ENCODE measurements around the gene KCNG1. TPM values are rescaled to one million over a fixed set of nuclear protein-coding genes. Genes with fewer than 3 reads are reported as not detected.

The KCNG1 gene
- total and polyA plus RNA-seq, 2 of the 8 experiments (the other 6 are each of a cell fraction or from before 2014, with no cell fraction given): 16.0 to 18.0 TPM

DNA sequence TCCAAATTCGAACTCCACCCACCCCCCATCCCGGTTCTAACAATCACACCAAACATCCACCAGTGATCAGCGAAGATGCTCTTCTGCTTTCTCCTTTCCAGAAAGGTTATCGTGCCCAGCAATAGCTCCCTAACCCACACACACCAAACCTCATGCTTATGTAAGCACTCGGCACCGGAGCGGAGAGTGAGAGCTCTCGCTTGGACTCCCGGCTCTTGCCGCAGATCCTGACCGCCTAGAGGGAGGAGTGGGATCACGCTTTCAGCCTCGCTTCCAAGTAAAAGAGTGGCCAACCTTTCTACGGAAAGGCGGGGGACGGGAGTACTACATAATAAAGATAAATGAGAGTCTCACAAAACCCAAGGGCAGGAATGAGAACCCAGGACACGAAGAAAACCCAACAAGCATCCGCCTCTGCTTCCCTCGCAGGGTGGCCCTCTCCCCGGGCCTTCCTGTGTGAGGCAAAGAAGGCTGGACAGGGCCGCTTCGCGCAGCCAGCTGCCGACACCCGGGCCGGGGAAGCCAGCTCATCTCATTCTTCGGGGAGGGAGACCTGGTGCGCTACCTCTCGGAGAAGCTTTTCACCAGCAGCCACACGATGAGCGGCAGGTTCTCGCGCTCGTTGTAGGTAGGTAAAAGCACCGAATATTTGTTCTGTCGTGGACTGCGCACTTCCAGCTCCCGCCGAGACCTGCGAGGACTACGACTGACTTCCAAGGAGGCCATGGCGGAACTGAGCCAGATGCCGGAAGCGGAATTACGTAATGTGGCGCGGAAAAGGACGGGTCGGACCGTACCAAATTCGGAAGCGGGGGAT is 64.9 kb downstream of the KCNG1 start, which contains the start of gene DPM1 (continued):
- TF ChIP-seq KDM1A (IDR thresholded peaks at IDR 0.05; ENCODE audit: borderline replicate concordance, low read length) (no peak), SAP30 (IDR thresholded peaks at IDR 0.05; ENCODE audit: insufficient read depth, insufficient replicate concordance, low read length) (peak; percentile 59), SUZ12 (IDR thresholded peaks at IDR 0.05; ENCODE audit: low read length) (no peak), FOSL1 (IDR thresholded peaks at IDR 0.05; ENCODE audit: insufficient read depth, low read depth, low read length) (no peak), CBX8 (IDR thresholded peaks at IDR 0.05; ENCODE audit: borderline replicate concordance, low read depth, low read length) (no peak), SIX5 (IDR thresholded peaks at IDR 0.05; ENCODE audit: low read depth, low read length) (no peak), SP1 (IDR thresholded peaks at IDR 0.05; ENCODE audit: low read depth, low read length) (no peak), NANOG (IDR thresholded peaks at IDR 0.05; ENCODE audit: insufficient read depth, low read depth, low read length, poor library complexity, severe bottlenecking) (no peak)

Measured in H1 (cell line).